Sigmoid colon (tissue), 4 donors: ENCODE data around the gene NAGPA.

Experiments
- CTCF ChIP-seq, 4 experiments: fragments of 450-650 bp in 3 of 4; fragments of 200-600 bp in 1 of 4; IDR thresholded peaks; one replicate each; pipeline ENCODE4 v1.5.1; 2016 to 2019; ENCODE audit warnings: antibody characterized with exemption in 4 of 4, mild to moderate bottlenecking in 3 of 4, moderate library complexity in 2 of 4
- EP300 ChIP-seq, 4 donors: sonication (generic); formaldehyde crosslinking; IDR thresholded peaks; one replicate each; pipeline ENCODE4 v1.6.1; 2017; ENCODE audit warnings: antibody characterized with exemption in 4 of 4
- POLR2A ChIP-seq, 2 donors: fragments of 450-650 bp; IDR thresholded peaks; one replicate each; pipeline ENCODE4 v1.6.1; 2016; ENCODE audit warnings: antibody characterized with exemption in 2 of 2, mild to moderate bottlenecking in 2 of 2, moderate library complexity in 2 of 2
- POLR2AphosphoS5 ChIP-seq, 4 donors: sonication (generic); formaldehyde crosslinking; IDR thresholded peaks; one replicate each; pipeline ENCODE4 v1.6.1; 2017; ENCODE audit warnings: antibody characterized with exemption in 4 of 4

- no peak for TF ChIP-seq CTCF (IDR thresholded peaks at IDR 0.05)
- TF ChIP-seq POLR2AphosphoS5 (IDR thresholded peaks at IDR 0.05), result no peak
- no peak for TF ChIP-seq EP300 (IDR thresholded peaks at IDR 0.05)
- no peak for TF ChIP-seq POLR2A (IDR thresholded peaks at IDR 0.05)
These were observed 53.0 kb downstream of the NAGPA start for GRCh38 chr16:4980691-4981090.
